ENCODE measurements around the gene FKRP. TPM values are rescaled to one million over a fixed set of nuclear protein-coding genes. Genes with fewer than 3 reads are reported as not detected.

The FKRP gene
- total RNA-seq, 1 donor from 2014 or later = 6.6 TPM

DNA sequence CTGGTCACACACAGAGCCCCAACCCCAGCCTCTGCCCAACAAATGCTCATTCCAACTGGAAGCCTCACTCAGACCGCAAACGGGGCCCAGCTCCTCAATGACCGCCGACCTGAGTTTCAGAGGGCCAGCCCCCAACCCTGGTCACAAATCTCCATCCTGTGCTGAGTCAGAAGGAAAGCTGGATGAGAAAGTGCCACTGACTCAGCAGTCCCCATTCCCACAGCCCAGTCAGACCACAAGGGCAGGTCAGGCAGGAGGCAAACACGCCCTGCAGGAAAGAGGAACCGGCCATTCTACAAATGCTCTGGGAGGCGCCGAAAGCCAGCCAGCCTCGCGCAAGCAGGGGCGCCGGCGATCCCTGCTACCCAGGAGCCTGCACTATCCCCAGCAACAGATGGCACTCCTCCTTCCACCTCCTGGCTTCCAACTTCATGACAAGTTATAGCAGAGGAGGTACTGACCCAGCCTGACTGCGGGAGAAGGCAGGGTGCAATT lies 14.8 kb upstream of the FKRP start:
- peak; percentile 9 for ATAC-seq

GRCh38 chr19:46731584-46731983 lies 14.3 kb upstream of the FKRP start:
- no peak for DNase-seq (ENCODE audit: low spot score)
- no peak for ATAC-seq

More for the DNA sequence above, 14.8 kb upstream of the FKRP start:
- DNase-seq (ENCODE audit: low spot score) = no peak

GRCh38 chr19:46732172-46732938 lies 13.5 kb upstream of the FKRP start:
- DNase-seq (ENCODE audit: low spot score) (no peak), ATAC-seq (no peak)

- ATAC-seq = peak; percentile 11
- no peak for DNase-seq (ENCODE audit: low spot score)
Measured at GRCh38 chr19:46732966-46733689, 12.7 kb upstream of the FKRP start.

DNA sequence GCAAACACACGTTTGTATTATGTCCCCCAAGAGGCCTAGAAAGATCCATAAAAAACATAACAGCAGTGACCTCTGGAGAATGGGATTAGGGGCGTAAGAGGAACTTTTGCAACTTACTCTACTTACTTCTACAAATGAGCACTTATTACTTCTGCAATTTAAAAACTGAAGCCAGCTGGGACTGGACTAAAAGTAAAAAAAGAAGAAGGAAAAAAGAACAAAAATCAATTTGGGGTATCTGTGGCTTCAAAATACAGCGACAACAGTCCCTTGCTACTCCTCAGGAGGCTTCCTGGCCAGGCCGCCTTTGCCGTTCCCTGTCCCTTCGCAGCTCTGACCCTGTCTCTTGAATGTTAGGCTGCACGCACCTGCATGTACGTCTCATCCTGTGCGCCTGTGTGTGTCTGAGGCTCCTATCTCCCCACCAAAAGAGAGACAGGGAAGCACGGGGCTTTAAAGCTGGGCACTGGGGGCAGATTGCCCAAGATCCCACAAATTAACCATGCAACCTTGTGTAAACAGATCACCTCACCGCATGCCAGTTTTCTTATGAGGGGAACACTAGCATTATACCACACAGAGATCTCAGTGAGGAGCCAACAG lies 12.1 kb upstream of the FKRP start:
- DNase-seq (ENCODE audit: low spot score) (no peak), ATAC-seq (peak; percentile 33)

DNA sequence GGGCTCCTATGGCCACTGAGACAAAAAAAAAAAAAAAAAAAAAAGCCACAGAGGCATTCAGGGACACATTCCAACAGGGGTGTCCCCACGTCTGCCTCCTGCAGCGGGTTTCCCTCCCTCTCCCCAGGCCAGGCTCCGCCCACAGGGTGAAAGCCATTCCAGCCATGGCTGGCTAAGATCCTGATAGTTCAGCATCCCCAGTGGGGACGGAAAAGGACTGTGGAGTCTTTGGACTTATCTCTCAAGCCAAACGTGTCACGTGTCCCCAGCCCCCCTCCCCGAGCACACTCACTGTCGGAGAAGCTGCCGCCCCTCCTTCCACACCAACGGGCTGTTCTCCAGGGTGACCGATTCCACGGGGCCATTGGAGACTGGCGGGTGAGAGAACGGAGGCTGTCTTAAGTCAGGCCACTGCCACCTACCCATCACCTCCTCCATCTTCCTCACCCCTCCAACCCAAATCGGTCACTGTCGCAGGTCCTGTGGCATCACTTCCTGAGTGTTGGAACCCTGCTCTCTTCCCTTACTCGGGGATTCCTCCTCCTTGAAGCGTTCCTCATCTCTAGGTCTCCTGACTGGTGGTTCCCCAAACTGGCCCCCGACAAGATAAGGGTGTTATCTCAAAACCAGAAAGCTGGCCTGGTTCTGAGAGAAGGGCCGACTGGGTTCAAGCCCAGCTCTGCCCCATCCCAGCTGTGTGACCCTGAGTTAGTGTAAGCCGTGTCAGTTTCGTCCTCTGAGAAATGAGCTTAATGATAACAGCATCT lies 9.1 kb upstream of the FKRP start:
- ATAC-seq = peak; percentile 20

GRCh38 chr19:46737298-46737654 lies 8.6 kb upstream of the FKRP start:
- DNase-seq (ENCODE audit: low spot score) (no peak), ATAC-seq (peak; percentile 21)

More for the DNA sequence above, 9.1 kb upstream of the FKRP start:
- no peak for DNase-seq (ENCODE audit: low spot score)

GRCh38 chr19:46737761-46738171 lies 8.1 kb upstream of the FKRP start:
- DNase-seq (ENCODE audit: low spot score) (no peak), ATAC-seq (no peak)

DNA sequence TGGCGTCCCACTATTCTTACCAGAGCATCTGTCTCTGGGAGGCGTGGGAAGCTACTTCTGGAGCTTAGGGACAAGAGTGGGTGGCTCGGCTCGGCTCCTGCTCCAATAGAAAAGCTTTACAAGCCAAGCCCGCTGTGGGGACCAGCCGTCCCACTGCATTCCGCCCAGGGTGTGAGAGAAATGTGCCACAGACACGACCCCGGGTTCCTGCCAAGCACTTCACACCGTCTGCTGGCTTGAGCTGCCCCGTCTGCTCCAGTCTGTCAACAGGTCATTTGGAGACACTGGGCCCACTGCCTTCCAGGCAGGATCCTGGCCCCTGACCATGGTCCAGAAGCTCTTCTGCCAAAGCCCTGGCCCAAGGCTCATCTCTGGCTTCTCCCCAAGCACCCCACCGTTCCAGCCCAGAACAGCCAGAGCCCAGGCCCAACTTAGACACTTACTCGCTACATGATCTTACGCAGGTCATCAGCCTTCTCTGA lies 6.5 kb upstream of the FKRP start:
- peak; percentile 90 for ATAC-seq
- peak; percentile 85 for DNase-seq (ENCODE audit: low spot score)

DNA sequence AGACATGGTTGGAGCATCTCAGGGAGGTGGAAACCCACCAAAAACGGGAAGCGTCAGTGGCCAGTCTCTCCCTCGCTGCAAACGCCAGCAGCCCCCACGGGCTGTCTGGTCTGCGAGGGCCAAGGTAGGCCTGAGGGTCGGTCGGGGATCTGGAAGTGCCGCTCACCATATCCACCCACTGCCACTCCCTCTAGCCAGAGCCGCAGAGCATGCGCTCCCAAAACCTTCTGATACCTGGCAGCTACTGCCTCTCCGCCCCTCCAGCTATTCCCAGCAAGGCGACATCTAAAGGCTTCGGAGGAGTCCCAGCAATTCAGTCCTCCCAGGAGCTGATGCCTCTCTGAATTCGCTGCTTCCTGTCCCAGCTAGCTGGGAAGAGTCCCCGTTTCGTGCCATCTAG lies 4.4 kb upstream of the FKRP start:
- ATAC-seq (no peak), DNase-seq (ENCODE audit: low spot score) (no peak)

- no peak for DNase-seq (ENCODE audit: low spot score)
- ATAC-seq = no peak
Measured at GRCh38 chr19:46742926-46743480, 2.9 kb upstream of the FKRP start.

GRCh38 chr19:46744005-46744691 lies 1.7 kb upstream of the FKRP start:
- no peak for ATAC-seq
- no peak for DNase-seq (ENCODE audit: low spot score)

DNA sequence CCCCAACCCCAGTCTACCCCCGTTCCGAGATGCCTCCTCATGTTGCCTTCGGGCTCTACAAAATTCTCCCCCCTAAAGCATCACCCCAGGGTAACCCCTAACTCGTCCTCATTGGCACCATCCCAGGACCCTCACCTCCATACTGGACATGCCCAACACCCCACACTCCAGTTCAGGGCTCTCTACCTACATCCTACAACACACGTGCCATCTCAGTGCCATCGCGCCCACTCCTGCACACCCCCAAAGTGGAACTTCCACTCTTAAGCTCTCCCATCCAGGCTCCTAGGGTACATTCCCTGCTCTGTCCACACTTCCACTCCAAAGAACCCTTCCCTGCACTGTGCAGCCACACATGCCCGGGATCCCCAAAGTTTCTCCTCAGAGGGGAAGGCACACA lies 827 bp upstream of the FKRP start:
- DNase-seq (ENCODE audit: low spot score) (no peak), ATAC-seq (no peak)

DNA sequence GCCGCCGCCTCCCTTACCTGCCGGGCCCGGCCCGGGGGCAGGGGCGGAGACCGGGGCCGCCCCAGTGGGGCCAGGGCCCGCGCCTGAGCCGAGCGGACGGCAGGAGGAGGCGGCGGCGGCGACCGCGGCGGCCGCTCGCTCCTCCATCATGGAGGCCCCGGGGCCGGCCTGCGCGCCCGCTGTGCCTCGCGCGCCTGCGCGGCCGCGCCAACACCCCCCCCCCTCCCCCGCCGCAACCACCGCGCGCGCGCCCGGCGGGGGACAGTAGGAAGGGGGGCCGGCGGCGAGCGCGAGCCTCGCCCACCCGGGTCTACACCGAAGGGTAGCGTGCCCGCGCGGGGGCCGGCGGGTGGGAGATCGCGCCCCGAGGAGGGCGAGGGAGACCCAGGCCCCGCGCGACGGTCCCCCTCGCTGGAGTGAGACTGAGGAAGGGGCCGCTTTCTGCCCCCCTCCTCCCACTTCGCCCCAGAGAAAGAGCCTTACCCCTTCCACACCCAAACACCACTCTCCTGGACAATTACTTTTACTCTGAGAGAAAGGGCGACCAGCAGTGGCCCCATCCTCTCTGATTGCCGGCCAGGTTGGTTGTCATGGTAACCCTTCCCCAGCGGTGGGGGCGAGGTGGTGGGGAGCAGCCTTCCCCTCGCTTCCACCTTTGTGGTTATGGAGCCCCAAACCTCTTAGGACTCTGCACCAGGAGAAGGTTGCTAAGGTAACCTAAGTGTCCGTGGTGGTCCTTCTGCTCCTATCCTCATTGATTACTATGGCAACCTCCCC lies 612 bp downstream of the FKRP start, which contains the start of gene STRN4:
TSS of gene STRN4 (minus strand) at position 170 of the 777 bp plus-strand sequence. CDS start at position 150, 20 bp downstream.
- ATAC-seq (peak; percentile 65), DNase-seq (ENCODE audit: low spot score) (peak; percentile 53)

GRCh38 chr19:46748325-46749109 lies 2.7 kb downstream of the FKRP start:
- no peak for ATAC-seq

GRCh38 chr19:46753420-46754155 lies 7.7 kb downstream of the FKRP start:
- ATAC-seq (peak; percentile 46), DNase-seq (ENCODE audit: low spot score) (no peak)

More at GRCh38 chr19:46748325-46749109, 2.7 kb downstream of the FKRP start:
- DNase-seq (ENCODE audit: low spot score) = peak; percentile 54

- ATAC-seq = peak; percentile 7
- no peak for DNase-seq (ENCODE audit: low spot score)
Measured at GRCh38 chr19:46755077-46755852, 9.4 kb downstream of the FKRP start.
